Measurements from ENCODE around the gene HADHB. TPM values are rescaled to one million over a fixed set of nuclear protein-coding genes. Genes with fewer than 3 reads are reported as not detected.
A peak's percentile ranks its signal among the peaks of the same experiment; 100 is the strongest.

HADHB gene
- total RNA-seq = 117 and 132 TPM in 2 replicates

GRCh38 chr2:26244309-26245230, at the start of gene HADHB, which contains the start of gene HADHA:
TSS of gene HADHB (plus strand) at chr2:26244939. CDS start at chr2:26254255, 9,316 bp downstream.
TSS of gene HADHA (minus strand) at chr2:26244632. CDS start at chr2:26244596, 36 bp downstream.
- peak; percentile 69 to 89 for DNase-seq (ENCODE audit: low read depth in 2 of 2)

- DNase-seq (ENCODE audit: low read depth in 2 of 2) = no peak
Measured at GRCh38 chr2:26195040-26195984, 49.4 kb upstream of the HADHB start.

GRCh38 chr2:26196683-26197418, 47.9 kb upstream of the HADHB start:
- peak in 1 of 2 donors; percentile 41 for DNase-seq (ENCODE audit: low read depth in 2 of 2)

GRCh38 chr2:26197516-26197915, 47.2 kb upstream of the HADHB start:
- no peak for DNase-seq (ENCODE audit: low read depth in 2 of 2)

- DNase-seq (ENCODE audit: low read depth in 2 of 2) = no peak
Measured at GRCh38 chr2:26202981-26203490, 41.7 kb upstream of the HADHB start.

- no peak for DNase-seq (ENCODE audit: low read depth in 2 of 2)
Measured at GRCh38 chr2:26203906-26204305, 40.8 kb upstream of the HADHB start.

GRCh38 chr2:26212011-26212410, 32.7 kb upstream of the HADHB start:
- DNase-seq (ENCODE audit: low read depth in 2 of 2) = no peak

- DNase-seq (ENCODE audit: low read depth in 2 of 2) = no peak
Measured at GRCh38 chr2:26214759-26215158, 30.0 kb upstream of the HADHB start.

- no peak for DNase-seq (ENCODE audit: low read depth in 2 of 2)
Measured at GRCh38 chr2:26215833-26216232, 28.9 kb upstream of the HADHB start.

- no peak for DNase-seq (ENCODE audit: low read depth in 2 of 2)
Measured at GRCh38 chr2:26216587-26216986, 28.2 kb upstream of the HADHB start.

GRCh38 chr2:26217720-26218119, 27.0 kb upstream of the HADHB start:
- DNase-seq (ENCODE audit: low read depth in 2 of 2) = no peak

GRCh38 chr2:26223018-26223417, 21.7 kb upstream of the HADHB start:
- no peak for DNase-seq (ENCODE audit: low read depth in 2 of 2)

- DNase-seq (ENCODE audit: low read depth in 2 of 2) = no peak
Measured at GRCh38 chr2:26224095-26224494, 20.6 kb upstream of the HADHB start.

- peak in 1 of 2 donors; percentile 34 for DNase-seq (ENCODE audit: low read depth in 2 of 2)
Measured at GRCh38 chr2:26229595-26229994, 15.1 kb upstream of the HADHB start.

GRCh38 chr2:26230806-26231205, 13.9 kb upstream of the HADHB start:
- no peak for DNase-seq (ENCODE audit: low read depth in 2 of 2)

- peak in 1 of 2 donors; percentile 6 for DNase-seq (ENCODE audit: low read depth in 2 of 2)
Measured at GRCh38 chr2:26235089-26235488, 9.7 kb upstream of the HADHB start.

- DNase-seq (ENCODE audit: low read depth in 2 of 2) = no peak
Measured at GRCh38 chr2:26237868-26238267, 6.9 kb upstream of the HADHB start.

GRCh38 chr2:26238311-26238958, 6.3 kb upstream of the HADHB start:
- no peak for DNase-seq (ENCODE audit: low read depth in 2 of 2)

- DNase-seq (ENCODE audit: low read depth in 2 of 2) = no peak
Measured at GRCh38 chr2:26241928-26242436, 2.8 kb upstream of the HADHB start.

Measured in dermis microvascular lymphatic vessel endothelial cell (primary cell).